Stimulated activated CD4-positive, alpha-beta T cell treated with anti-CD3 and anti-CD28 coated beads, Interleukin-1b, Interleukin-23, amount 100 ng/mL, for 4 hours (primary cell): ENCODE results near the gene CCNH.

ENCODE experiments used
- DNase-seq, 2 donors: peaks; one replicate each; pipeline ENCODE4 v3.0.0-alpha.2; 2020; ENCODE audit warnings: low read depth in 2 of 2

CCNH gene

GRCh38 chr5:87403409-87403808, 9.3 kb downstream of the CCNH start:
- DNase-seq, result no peak

DNA sequence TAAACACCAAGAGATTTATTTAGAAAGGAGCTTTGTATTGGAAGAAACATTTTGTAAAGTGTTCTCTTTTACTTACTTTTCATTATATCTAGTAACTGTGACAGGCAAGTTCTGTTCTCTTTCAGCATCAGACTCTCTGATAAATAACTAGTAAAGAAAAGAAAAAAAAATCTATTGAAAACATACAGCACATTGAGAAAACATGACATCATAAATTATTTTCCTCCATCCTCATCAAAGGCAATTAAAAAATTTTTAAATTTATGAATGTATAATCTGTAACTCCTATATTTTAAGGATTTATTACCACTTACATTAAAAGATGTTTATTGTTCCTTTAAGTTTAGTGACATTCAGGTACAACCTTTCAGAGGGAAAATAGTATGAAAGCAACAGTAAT, 11.1 kb downstream of the CCNH start:
- DNase-seq, result no peak

DNA sequence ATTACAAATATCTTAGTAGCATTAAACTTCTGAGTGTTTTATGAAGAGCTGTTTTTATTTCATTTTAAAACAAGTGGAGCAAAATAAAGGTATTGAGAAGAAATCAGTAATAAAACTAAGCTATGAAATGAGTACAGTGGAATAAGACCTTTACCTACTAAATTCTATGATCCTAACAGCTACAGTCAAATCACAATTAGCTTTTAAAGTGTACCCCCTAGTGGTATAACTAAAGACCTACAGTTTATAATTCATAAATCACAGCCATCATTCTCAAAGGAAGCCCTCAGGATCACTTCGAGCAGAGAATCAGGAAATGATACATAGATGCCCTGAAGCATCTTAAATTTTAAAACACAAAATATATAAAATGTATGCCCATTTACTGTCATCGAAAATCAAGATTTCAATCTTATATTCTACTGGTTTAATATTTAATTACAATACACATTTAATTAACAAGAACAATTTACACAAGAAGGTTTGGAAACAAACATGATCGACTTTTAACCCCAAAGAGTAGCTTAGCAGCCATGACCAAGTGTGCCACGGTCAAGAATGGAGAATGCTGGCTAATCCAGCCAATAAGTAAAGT, 12.3 kb downstream of the CCNH start:
- no peak for DNase-seq

GRCh38 chr5:87399720-87400119, 13.0 kb downstream of the CCNH start:
- no peak for DNase-seq

DNA sequence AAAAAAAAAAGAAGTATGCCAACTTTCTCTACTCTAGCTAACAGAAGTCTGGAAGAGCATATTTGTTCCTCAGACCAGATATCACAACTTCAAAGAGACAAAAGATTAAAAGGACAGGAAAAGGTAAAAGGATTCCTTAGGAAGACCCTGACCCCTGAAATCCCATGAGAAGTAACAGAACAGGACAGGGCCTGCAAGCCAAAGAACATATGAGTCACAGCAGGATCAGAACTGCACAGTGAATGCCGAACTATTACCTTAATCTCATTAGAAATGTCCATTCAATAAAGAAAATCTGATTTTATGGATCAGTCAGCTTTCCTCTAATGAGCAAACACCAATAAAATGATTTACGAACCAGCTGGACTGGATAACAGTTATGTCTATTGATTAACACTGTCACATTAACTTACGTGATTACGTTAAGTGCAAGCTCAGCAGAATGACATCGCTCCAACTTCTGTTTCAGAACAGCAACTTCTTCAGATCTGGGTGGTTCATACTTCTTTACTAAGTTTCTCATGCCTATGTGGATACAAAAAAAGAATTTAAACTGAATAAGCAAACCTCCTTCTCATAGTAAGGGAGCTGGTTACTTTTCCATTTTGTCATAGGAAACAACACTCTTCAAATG, 13.6 kb downstream of the CCNH start:
- no peak for DNase-seq

DNA sequence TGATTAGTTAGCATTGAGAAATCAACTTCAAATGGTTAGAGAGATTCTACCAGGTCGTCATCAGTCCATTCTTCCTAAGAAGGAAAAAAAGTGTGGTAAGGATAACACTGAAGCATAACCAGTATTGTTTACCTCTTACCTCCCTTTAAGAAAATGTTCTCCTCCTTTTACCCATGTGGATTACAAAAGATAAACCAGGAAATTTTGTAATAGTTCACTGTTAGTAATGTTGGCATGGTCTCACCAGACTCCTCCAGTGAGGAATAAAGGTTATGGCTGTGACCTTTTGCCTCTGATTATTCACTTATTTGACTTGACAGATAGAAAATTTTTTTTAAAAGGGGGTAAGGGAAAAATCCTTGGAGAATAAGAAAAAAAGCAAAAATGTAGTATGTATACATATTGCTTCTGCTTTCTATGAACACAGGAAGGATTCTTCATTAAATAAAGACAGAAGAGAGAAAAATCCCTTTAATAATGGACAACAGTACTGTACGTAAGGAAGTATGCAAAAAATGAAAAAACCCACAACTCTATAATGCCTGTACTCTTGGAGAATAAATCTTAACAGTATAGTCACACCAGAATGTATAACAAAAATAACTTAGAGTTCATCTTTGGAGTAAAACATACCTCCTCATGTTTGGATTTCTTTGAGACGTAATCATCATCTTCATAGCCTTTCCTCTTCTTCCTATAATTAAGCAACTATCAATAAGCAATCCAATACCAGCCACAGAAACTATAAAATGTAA, 18.1 kb downstream of the CCNH start:
- no peak for DNase-seq

- no peak for DNase-seq
Measured at GRCh38 chr5:87393331-87393730, 19.4 kb downstream of the CCNH start.

DNA sequence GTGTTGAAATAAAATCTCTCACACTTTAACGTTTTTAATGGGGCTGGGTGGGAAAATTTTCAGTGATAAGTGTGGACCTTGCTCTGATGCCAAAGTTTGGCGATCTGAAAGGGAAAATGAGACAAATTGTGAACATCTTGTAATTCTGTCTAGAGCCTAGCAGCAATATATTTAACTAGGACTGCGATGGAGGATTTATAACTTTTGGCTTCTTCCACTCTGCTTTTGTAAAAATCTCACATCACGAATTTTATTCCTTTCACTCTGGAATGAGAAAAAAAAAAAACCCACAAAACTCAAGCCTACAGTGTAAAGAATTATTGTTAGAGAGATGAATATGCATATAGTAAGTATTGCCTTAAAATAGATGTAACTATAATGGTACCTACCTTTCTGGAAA, 19.9 kb downstream of the CCNH start:
- no peak for DNase-seq

GRCh38 chr5:87392170-87392569, 20.6 kb downstream of the CCNH start:
- no peak for DNase-seq

DNA sequence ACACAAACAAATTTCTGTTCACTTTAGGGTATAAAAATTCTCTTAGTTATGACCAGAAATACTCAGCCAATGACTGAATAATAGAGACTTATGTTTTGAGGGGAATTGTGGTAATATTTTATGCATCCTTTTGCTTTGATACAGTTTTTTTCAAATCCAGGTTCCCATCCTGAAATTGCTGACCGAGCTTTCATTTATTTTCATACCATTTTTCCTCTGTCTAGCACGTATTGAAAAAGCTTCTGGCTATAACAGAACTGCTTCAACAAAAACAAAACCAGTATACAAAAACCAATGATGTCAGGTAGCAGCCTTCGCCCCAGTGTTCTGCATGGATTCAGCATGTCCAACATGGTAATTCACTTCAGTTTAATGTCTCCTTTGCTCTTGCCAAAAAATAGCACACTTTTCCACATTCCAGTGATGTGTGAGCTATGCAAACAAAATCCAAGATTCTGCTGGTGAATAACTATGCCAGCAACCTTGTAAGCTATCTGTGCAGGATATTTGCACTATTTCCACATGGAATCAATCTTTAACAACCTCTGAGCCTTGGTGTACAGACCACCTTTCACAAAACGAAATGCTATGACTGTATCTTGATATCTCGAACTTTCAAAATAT, 22.0 kb downstream of the CCNH start:
- no peak for DNase-seq

- DNase-seq, result no peak
Measured at GRCh38 chr5:87390075-87390474, 22.7 kb downstream of the CCNH start.

DNA sequence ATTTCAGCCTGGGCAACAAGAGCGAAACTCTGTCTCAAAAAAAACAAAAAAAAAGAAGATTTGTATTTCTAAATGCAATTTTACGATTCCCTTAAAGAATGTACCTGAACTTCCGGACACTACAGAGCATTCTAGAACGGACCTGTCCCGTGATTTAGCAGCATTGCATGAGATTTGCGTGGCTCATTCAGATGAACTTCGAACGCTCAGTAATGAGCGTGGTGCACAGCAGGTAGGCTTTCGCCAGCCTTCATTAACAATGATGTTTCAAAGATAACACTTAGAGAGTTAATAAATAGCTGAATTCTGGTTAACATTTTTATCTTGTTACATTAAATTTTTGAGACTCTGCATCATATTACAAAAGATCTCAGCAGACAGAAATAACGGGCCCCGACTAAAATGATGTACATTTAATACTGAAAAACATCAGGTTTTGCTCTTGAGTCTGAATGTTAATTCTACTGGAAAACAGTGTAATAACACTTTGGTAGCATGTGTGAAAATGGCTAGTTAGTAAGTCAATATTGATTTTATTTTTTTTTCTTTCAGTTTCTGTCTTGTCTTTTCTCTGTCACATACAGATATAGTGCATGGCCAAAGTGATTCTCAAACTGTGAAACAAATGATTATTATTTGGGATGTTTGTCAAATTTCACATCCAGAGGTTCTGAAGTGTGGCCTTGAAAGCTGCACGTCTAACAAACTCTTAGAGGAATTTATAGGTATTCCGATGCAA, 23.3 kb downstream of the CCNH start:
- DNase-seq, result no peak

- DNase-seq, result no peak
Measured at GRCh38 chr5:87388129-87388528, 24.6 kb downstream of the CCNH start.

- no peak for DNase-seq
Measured at GRCh38 chr5:87385802-87386201, 26.9 kb downstream of the CCNH start.

DNA sequence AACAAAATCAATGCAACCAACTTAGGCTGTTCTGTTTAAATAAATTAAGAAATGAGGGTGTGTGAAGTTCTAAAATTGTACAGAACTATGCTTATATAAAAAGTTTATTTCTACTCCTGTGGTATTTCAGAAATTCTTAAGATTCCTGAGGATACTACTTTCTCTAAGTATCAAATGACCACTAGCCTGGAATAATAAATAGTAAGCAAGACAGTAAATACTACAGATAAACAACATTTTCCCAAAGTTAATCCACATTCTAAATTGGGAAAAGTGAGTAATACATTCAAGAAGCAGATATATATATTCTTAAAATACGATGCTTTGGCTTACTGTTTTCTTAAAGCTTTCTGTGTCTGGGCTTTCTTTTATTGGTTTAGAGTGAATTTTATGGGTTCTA, 29.5 kb downstream of the CCNH start:
- DNase-seq, result no peak

DNA sequence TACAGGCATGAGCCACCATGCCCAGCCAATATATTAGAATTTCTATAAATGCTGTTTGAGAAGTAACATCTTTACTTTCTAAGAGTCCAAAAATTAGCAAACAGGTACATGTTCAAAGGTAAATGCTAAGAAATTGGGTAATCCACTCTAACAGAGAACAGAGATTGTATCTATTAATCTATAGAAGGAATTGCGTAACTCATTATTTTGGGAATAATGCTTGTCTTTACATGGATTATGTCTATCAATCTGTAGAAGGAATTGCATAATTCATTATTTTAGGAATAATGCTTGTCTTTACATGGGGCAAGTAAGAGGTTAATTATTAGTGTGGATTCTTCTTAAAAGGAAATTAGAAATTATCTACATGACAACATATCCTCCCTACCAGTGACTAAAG, 30.5 kb downstream of the CCNH start:
- no peak for DNase-seq

DNA sequence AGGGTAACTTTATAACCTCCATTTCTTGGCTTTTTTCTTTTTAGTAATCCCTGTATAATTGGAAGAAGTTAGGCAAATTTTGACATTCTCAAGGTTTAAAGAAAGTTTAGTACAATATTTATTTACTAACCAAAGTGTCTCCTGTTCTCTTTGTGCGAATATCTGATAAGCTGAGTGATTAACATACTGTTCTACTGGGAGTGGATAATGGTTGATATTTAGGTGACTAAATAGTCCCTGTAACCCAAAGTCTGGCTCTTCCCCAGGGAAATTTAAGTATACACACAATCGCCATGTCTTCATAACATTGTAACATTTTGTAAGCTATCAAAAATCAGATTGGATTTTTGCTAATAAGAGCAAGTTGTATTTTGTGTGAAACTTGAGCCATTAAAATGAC, 40.0 kb downstream of the CCNH start:
- DNase-seq, result no peak

- DNase-seq, result no peak
Measured at GRCh38 chr5:87369431-87369830, 43.3 kb downstream of the CCNH start.

GRCh38 chr5:87368601-87369000, 44.1 kb downstream of the CCNH start:
- no peak for DNase-seq

DNA sequence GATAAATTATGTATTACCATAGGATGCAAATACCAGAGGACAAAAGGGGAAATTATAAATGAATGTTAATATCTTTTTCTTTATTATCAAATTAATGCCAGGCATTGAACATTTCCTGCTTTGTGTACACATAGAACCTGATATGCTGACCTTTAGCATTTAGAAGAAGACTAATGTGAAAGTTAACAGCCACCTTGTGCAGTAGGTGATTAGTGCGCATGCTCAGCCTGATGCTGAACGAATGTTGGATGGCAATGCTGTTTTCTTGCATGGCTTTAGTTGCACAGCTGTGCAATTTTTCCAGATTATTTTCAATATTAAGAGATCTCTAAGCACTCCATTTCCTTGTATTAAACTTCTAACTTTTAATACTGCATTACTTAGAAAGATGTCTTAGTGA, 45.5 kb downstream of the CCNH start:
- no peak for DNase-seq

DNA sequence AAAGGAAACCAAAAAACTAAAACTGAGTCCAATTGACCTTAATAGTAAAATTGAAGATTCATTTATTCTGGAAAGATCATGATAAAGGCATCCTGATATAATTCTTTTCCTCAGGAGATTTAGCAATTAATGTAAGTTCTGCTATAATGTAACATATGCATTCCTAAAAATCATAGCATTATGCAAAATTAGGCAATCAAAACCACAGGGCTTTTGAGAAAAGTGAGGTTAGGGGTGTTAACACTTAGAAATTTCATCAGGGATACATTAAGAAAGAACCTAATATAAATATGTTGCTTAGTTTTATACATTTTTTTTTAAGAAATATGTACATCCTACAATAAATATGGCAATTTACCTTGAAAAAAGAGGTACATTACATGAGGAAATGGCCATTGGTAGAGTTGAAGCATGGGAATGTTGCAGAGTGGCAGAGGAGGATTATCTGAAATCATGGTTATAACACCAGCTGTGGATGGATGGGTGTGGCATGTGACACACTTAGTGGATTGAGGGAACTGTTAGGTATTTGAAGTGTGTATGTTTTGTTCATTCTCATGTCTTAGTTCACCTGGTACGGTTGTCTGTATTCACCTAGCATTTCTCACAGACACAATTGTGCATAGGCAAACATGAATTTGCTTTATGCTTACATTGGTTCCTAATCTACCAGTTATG, 51.1 kb downstream of the CCNH start:
- DNase-seq, result no peak

GRCh38 chr5:87361031-87361445, 51.7 kb downstream of the CCNH start:
- no peak for DNase-seq
